PFSK-1 (cell line): ENCODE data around the gene AGAP9.

Experiments used
- FOXP2 ChIP-seq: optimal IDR thresholded peaks from 2 replicates; pipeline ENCODE3; 2011; ENCODE audit warnings: borderline replicate concordance, control low read depth, inconsistent platforms; ENCODE audit not compliant: insufficient read depth; ENCODE audit errors: extremely low read length, extremely low read depth
- POLR2AphosphoS5 ChIP-seq: IDR thresholded peaks from 2 replicates; pipeline ENCODE4 v1.6.1; 2012; ENCODE audit warnings: low read depth, mild to moderate bottlenecking, control low read depth, low read length, moderate library complexity
- REST ChIP-seq, 2 experiments: IDR thresholded peaks; 2 replicates each; pipeline versions ENCODE4 v1.6.1 to v1.8.0; 2011 to 2012; ENCODE audit warnings: low read depth in 2 of 2, low read length in 2 of 2, control low read depth in 1 of 2, inconsistent platforms in 1 of 2, mild to moderate bottlenecking in 1 of 2, moderate library complexity in 1 of 2; ENCODE audit not compliant: insufficient read depth in 1 of 2
- SIN3A ChIP-seq: IDR thresholded peaks from 2 replicates; pipeline ENCODE4 v1.6.1; 2012; ENCODE audit warnings: mild to moderate bottlenecking, low read length, moderate library complexity, borderline replicate concordance; ENCODE audit not compliant: insufficient read depth
- TAF1 ChIP-seq: IDR thresholded peaks from 2 replicates; pipeline ENCODE4 v1.6.1; 2012; ENCODE audit warnings: low read length, control low read depth, borderline replicate concordance; ENCODE audit not compliant: insufficient read depth

DNA sequence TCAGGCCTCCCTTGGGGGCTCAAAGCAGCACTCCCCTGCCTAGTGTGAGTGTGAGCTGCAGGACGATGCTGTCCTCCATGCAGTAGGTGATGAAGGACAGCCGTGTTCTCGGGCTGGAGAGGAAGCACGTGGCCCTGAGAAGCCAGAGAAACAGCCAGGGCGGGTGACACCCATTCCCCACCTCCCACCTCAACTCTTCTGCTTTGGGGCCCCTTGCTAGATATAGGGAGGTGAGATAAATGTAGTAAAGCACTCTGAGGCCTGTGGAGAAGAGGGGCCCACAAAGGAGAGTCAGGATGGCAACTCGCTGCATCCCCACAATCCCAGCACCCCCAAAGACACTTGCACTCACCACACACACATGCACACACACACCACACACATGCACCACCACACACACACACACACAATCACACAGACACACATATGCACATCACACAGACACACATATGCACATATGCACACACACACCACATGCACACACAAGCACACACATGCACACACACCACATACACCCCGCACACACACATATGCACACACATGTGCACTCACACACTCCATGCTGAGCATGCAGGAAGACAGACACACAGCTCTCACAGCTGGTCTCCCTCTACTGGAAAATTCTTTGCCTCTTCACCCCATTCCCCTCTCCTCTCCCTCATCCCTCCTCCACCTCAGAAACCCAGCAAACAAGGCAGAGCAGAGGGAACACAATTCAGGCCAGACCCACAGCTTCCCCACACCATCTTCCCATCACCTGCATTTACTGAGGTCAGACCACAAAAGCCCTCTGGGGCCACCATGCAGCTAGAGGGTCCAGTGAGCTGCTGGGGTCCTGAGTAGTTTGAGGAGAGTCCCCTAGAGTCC, 70.1 kb downstream of the AGAP9 start:
- TF ChIP-seq SIN3A (no peak), TAF1 (no peak), POLR2AphosphoS5 (no peak), REST (IDR thresholded peaks at IDR 0.05; ENCODE audit: insufficient read depth in 1 of 2, low read depth in 2 of 2, low read length in 2 of 2) (no peak), FOXP2 (no peak)
